Smooth muscle cell (in vitro differentiated cells): Measurements from ENCODE around the gene SH3PXD2A. TPM values are rescaled to one million over a fixed set of nuclear protein-coding genes. Genes with fewer than 3 reads are reported as not detected.

Experiments
- DNase-seq: peaks from one replicate; lab custom pipeline; 2025; ENCODE audit not compliant: unreplicated experiment; lab: John Stamatoyannopoulos, UW
- H2AFZ ChIP-seq: fragments of 200-600 bp; sonication (generic); 2 replicates; pipeline ENCODE4 v1.6.0; 2016; ENCODE audit warnings: antibody characterized with exemption, low read depth, mild to moderate bottlenecking
- H3F3A ChIP-seq: fragments of 200-600 bp; sonication (generic); 2 replicates; pipeline ENCODE4 v1.6.0; 2017; ENCODE audit warnings: antibody characterized with exemption, low read depth
- H3K27ac ChIP-seq: fragments of 200-600 bp; sonication (generic); 2 replicates; pipeline ENCODE4 v1.5.1; 2016; ENCODE audit warnings: low read depth, mild to moderate bottlenecking
- H3K27me3 ChIP-seq: fragments of 200-600 bp; sonication (generic); 2 replicates; pipeline ENCODE4 v1.6.1; 2016; ENCODE audit warnings: low read depth, mild to moderate bottlenecking
- H3K36me3 ChIP-seq: fragments of 200-600 bp; sonication (generic); 2 replicates; pipeline ENCODE4 v1.5.1; 2016; ENCODE audit warnings: low read depth
- H3K4me1 ChIP-seq: fragments of 200-600 bp; sonication (generic); 2 replicates; pipeline ENCODE4 v1.5.1; 2016; ENCODE audit warnings: low read depth
- H3K4me2 ChIP-seq: fragments of 200-600 bp; sonication (generic); 2 replicates; pipeline ENCODE4 v1.6.0; 2016; ENCODE audit warnings: mild to moderate bottlenecking
- H3K4me3 ChIP-seq: fragments of 200-600 bp; sonication (generic); 2 replicates; pipeline ENCODE4 v1.5.1; 2016; ENCODE audit warnings: mild to moderate bottlenecking
- H3K79me2 ChIP-seq: fragments of 200-600 bp; sonication (generic); 2 replicates; pipeline ENCODE4 v1.6.0; 2016; ENCODE audit warnings: low read depth, mild to moderate bottlenecking
- H3K9ac ChIP-seq: fragments of 200-600 bp; sonication (generic); 2 replicates; pipeline ENCODE4 v1.6.0; 2016; ENCODE audit warnings: low read depth
- H3K9me3 ChIP-seq: fragments of 200-600 bp; sonication (generic); replicated peaks from 2 replicates; pipeline ENCODE4 v1.5.1; 2016; ENCODE audit warnings: low read depth
- H4K20me1 ChIP-seq: fragments of 200-600 bp; sonication (generic); 2 replicates; pipeline ENCODE4 v1.6.0; 2016; ENCODE audit warnings: low read depth
- CTCF ChIP-seq: fragments of 200-600 bp; sonication (generic); IDR thresholded peaks from 2 replicates; pipeline ENCODE4 v1.5.1; 2017; ENCODE audit warnings: borderline replicate concordance, mild to moderate bottlenecking, antibody characterized with exemption; ENCODE audit not compliant: insufficient read depth, poor library complexity, severe bottlenecking
- WGBS: methylation state at CpG from one replicate; pipeline ENCODE4 v1.1.7; 2016; ENCODE audit warnings: low lambda C conversion rate; 5-methylcytosine and 5-hydroxymethylcytosine counted together
- polyA plus RNA-seq: library from polyadenylated mRNA; unstranded; fragments of >200 nt; fragmentation: Nextera tagmentation; extraction: Ambion mirVana; gene quantifications from 2 replicates; pipeline ENCODE4 v1.2.1, GENCODE V29; 2016
- total RNA-seq: library from RNA; depleted of rRNA; stranded (reverse); fragments of >200 nt; gene quantifications from 2 replicates; pipeline ENCODE4 v1.2.3, GENCODE V29; 2014

SH3PXD2A gene
- total and polyA plus RNA-seq, 2 experiments from 2014 or later, result 30.1 to 37.9 TPM

DNA sequence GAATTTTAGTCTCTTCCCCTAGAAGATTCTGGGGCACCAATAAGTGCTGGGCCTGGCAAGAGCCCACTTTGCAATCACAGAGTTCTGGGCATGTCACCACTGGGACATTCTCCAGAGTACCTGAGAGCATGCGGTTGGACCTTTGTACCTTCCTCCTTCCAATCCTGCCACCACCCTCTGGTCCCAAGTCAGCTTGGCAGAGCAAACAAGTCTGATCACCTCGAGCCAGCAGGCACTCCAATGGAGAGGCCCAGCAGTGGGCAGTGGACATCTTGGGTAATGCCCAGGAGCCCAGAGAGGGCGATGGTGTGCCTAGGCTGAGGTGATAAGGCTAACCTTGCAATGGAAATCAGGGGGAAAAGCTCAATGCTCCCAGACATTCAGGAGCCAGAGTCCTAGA lies 43.4 kb downstream of the SH3PXD2A start:
- no peak for DNase-seq
- peaks cover 95% of the 10 kb centered on the region for H3K79me2 ChIP-seq
- no peak overlapping the region for H3K4me2 ChIP-seq
- no peaks in the 10 kb centered on the region for H3K9me3 ChIP-seq
- H3K4me1 ChIP-seq, result peaks cover 7% of the 10 kb centered on the region
- no peak overlapping the region for H3K4me3 ChIP-seq
- no peak overlapping the region for H3K27ac ChIP-seq
- WGBS, result 90% methylated on average over 3 of the region's 3 CpGs
- TF ChIP-seq CTCF, result no peak
- no peaks in the 10 kb centered on the region for H3F3A ChIP-seq
- H3K36me3 ChIP-seq, result no peaks in the 10 kb centered on the region
- H2AFZ ChIP-seq, result no peak overlapping the region
- H3K27me3 ChIP-seq, result no peaks in the 10 kb centered on the region
- H3K9ac ChIP-seq, result no peak overlapping the region
- H4K20me1 ChIP-seq, result peaks cover 100% of the 10 kb centered on the region

- no peak for TF ChIP-seq CTCF
- Histone ChIP-seq H3K9ac (no peak overlapping the region), H3K27ac (no peak overlapping the region), H3K4me3 (no peak overlapping the region), H4K20me1 (peaks cover 100% of the 10 kb centered on the region), H3K9me3 (no peaks in the 10 kb centered on the region), H3F3A (no peaks in the 10 kb centered on the region), H3K4me1 (peaks cover 7% of the 10 kb centered on the region), H2AFZ (no peak overlapping the region), H3K4me2 (no peak overlapping the region), H3K27me3 (no peaks in the 10 kb centered on the region), H3K79me2 (peaks cover 95% of the 10 kb centered on the region), H3K36me3 (no peaks in the 10 kb centered on the region)
- DNase-seq, result no peak
- 92% methylated on average over 6 of the region's 6 CpGs for WGBS
Observed at GRCh38 chr10:103811463-103811862, 43.9 kb downstream of the SH3PXD2A start.

DNA sequence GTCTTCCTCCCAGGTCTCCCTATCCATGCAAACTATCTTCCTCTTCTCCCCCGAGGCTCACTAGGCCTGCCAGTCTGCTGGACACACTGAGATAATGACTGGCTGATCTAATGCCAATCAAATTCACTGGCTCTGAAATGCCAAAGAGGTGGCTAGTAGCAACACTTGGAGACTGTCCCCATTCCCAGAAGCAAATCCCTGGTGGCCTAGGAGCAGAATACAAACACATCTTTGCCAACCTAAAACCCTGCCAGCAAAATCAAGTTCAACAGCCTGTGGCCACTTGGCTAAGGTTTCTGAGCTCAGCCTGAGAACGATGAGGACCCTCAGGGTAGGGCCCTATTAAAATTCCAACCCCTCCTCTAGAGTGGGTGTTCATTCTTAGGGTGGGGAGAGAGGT lies 46.6 kb downstream of the SH3PXD2A start:
- 98% methylated on average over 2 of the region's 2 CpGs for WGBS
- Histone ChIP-seq H3K4me1 (peaks cover 8% of the 10 kb centered on the region), H3K79me2 (peaks cover 89% of the 10 kb centered on the region)

More for the DNA sequence above, 46.6 kb downstream of the SH3PXD2A start:
- Histone ChIP-seq H3K27ac (no peak overlapping the region), H3K9ac (no peak overlapping the region), H2AFZ (no peak overlapping the region), H4K20me1 (peaks cover 100% of the 10 kb centered on the region), H3K27me3 (no peaks in the 10 kb centered on the region), H3K9me3 (no peaks in the 10 kb centered on the region), H3K4me3 (no peak overlapping the region), H3K4me2 (no peak overlapping the region), H3F3A (no peaks in the 10 kb centered on the region), H3K36me3 (no peaks in the 10 kb centered on the region)
- TF ChIP-seq CTCF, result no peak
- DNase-seq, result no peak
